Keratinocyte (primary cell): ENCODE data around the gene SBSN.

Experiments
- CTCF ChIP-seq, 3 experiments: IDR thresholded peaks in 1 of 3; conservative IDR thresholded peaks in 1 of 3; optimal IDR thresholded peaks in 1 of 3; 2 replicates in 2 of 3; 3 replicates in 1 of 3; pipeline versions ENCODE3 to v1.5.1; 2011; ENCODE audit warnings: low read length in 3 of 3, mild to moderate bottlenecking in 3 of 3, moderate library complexity in 2 of 3, control low read depth in 1 of 3, inconsistent platforms in 1 of 3; ENCODE audit not compliant: insufficient read depth in 2 of 3; ENCODE audit errors: extremely low read depth in 1 of 3
- EZH2 ChIP-seq: IDR thresholded peaks from one replicate; pipeline ENCODE4 v1.6.1; 2012; ENCODE audit warnings: inconsistent platforms, mild to moderate bottlenecking, low read length, moderate library complexity

- no peak for TF ChIP-seq CTCF (optimal IDR thresholded peaks at IDR 0.05 in 1 of 3, IDR thresholded peaks at IDR 0.05 in 1 of 3, conservative IDR thresholded peaks at IDR 0.05 in 1 of 3; ENCODE audit: extremely low read depth in 1 of 3, insufficient read depth in 2 of 3, low read length in 3 of 3)
- no peak for TF ChIP-seq EZH2
Measured at GRCh38 chr19:35487656-35488182, 40.4 kb downstream of the SBSN start.
